ENCODE measurements around the gene FIGN. TPM values are rescaled to one million over a fixed set of nuclear protein-coding genes. Genes with fewer than 3 reads are reported as not detected.

Gene FIGN
- total RNA-seq, 1 donor from 2014 or later = not detected

DNA sequence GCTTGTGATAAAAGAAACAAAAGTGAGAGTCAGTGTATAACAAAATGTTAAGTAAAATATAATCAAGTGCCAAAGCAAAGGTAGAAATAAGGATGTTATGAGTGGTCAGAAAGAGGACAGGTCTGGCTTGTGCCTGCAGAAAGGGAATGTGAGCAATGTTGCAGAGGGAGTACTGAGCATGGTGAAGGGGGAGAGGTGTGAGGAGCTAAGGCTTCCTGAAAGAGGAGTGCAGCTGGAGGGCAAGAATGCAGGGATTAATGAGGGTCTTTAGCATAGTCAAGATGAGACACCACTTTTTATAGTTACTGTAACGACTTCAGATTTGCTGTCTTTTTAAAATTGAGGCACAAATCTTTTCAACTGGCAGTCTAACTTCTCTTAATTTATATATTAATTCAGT lies 22.0 kb upstream of the FIGN start:
- H3K27ac Mint-ChIP-seq = no peak overlapping the region
- no peaks in the 10 kb centered on the region for H3K27me3 Mint-ChIP-seq (ENCODE audit: insufficient read depth)
- H3K4me3 Mint-ChIP-seq = no peak overlapping the region
- H3K9me3 Mint-ChIP-seq = no peaks in the 10 kb centered on the region
- no peak for DNase-seq (ENCODE audit: low spot score)
- no peaks in the 10 kb centered on the region for H3K4me1 Mint-ChIP-seq (ENCODE audit: low read depth)
- H3K36me3 Mint-ChIP-seq (ENCODE audit: low read depth) = no peaks in the 10 kb centered on the region
- intact Hi-C loops (cut with micrococcal nuclease) = no loop called here

DNA sequence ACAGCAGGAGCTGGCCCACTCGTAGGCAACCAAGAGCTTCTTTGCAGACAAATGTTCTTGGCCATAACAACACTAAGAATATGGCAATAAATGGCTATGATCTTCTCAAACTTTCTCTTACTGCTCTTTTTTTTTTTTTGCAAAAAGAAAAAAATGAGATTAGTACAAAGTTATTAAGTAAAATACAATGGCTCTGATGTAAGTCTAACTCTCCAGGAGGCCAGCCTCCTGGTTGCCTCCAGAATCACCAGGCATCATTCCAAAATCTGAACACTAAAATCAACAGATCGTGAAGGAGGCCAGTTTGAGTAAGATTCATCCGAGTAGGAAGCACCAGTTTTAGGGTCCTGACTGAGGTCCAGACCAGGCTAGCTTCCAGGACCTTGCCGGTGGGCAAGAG lies 20.8 kb upstream of the FIGN start:
- H3K4me1 Mint-ChIP-seq (ENCODE audit: low read depth) = no peaks in the 10 kb centered on the region
- no peak overlapping the region for H3K4me3 Mint-ChIP-seq
- DNase-seq (ENCODE audit: low spot score) = no peak
- no peak overlapping the region for H3K27ac Mint-ChIP-seq
- H3K36me3 Mint-ChIP-seq (ENCODE audit: low read depth) = no peaks in the 10 kb centered on the region
- H3K9me3 Mint-ChIP-seq = no peaks in the 10 kb centered on the region
- intact Hi-C loops (cut with micrococcal nuclease) = no loop called here
- H3K27me3 Mint-ChIP-seq (ENCODE audit: insufficient read depth) = no peaks in the 10 kb centered on the region

DNA sequence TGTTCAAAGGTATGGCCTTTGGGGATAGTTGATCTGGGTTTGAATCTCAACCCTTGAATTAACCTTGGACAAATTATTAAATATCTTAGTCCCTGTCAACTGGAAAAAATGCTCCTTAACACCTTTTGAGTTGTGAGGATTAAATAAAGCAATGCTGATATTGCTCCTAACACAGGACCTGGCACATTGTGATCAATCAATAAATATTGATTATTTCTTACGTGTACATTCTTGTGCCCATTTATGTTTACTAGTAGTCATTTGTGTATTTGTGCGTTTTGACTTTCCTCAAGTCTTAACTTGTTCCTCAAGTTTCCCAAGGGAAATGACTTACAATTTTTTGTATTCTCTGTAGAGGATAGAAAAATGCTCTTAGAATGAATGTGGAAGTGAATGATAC lies 19.6 kb upstream of the FIGN start:
- Mint-ChIP-seq H3K4me1 (ENCODE audit: low read depth) (no peaks in the 10 kb centered on the region), H3K9me3 (no peaks in the 10 kb centered on the region), H3K4me3 (no peak overlapping the region), H3K36me3 (ENCODE audit: low read depth) (no peaks in the 10 kb centered on the region), H3K27ac (no peak overlapping the region), H3K27me3 (ENCODE audit: insufficient read depth) (no peaks in the 10 kb centered on the region)
- intact Hi-C loops (cut with micrococcal nuclease) = no loop called here
- no peak for DNase-seq (ENCODE audit: low spot score)

DNA sequence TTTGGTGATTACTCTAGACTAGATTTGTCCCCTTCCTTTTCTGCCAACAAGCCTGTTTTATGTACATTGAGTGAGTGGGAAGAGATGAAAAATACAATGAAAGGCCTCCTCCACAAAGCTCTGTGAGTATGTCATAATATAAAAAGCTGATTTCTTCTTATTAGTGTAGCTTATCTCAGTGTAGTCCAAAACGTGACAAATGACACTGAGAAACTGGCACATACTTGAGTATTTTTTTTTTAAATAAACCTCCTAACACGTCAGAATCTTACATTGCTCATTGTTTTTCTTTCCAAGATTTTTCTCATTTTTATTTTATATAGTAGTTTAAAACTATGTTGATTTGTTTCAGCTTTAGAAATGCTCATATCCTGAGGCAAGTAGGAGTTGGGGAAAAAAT lies 17.9 kb upstream of the FIGN start:
- H3K27ac Mint-ChIP-seq = no peak overlapping the region
- H3K4me1 Mint-ChIP-seq (ENCODE audit: low read depth) = no peaks in the 10 kb centered on the region
- H3K4me3 Mint-ChIP-seq = no peak overlapping the region
- H3K36me3 Mint-ChIP-seq (ENCODE audit: low read depth) = no peaks in the 10 kb centered on the region
- no peaks in the 10 kb centered on the region for H3K9me3 Mint-ChIP-seq
- H3K27me3 Mint-ChIP-seq (ENCODE audit: insufficient read depth) = no peaks in the 10 kb centered on the region
- intact Hi-C loops (cut with micrococcal nuclease) = no loop called here
- DNase-seq (ENCODE audit: low spot score) = no peak

DNA sequence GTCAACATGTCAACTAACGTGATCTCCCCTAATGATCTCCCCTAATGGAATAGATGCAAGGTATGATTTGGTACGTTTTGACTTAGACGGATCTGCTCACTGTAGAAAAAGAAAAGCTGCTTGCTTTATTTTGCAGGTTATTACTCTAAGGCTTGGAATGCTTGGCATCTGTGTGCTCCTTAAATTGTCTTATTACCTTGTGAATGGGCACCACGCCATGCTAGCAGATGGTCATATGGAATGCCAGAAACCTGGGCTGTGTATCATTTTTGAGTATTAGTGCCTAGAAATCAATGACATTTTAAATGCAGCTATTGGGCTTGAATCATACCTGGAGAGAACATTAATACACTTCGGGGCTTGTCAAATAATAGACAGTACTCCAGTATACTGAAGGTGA lies 16.5 kb upstream of the FIGN start:
- Mint-ChIP-seq H3K27ac (no peak overlapping the region), H3K4me3 (no peak overlapping the region), H3K4me1 (ENCODE audit: low read depth) (no peaks in the 10 kb centered on the region), H3K27me3 (ENCODE audit: insufficient read depth) (no peaks in the 10 kb centered on the region), H3K9me3 (no peaks in the 10 kb centered on the region), H3K36me3 (ENCODE audit: low read depth) (no peaks in the 10 kb centered on the region)
- intact Hi-C loops (cut with micrococcal nuclease) = no loop called here
- no peak for DNase-seq (ENCODE audit: low spot score)

DNA sequence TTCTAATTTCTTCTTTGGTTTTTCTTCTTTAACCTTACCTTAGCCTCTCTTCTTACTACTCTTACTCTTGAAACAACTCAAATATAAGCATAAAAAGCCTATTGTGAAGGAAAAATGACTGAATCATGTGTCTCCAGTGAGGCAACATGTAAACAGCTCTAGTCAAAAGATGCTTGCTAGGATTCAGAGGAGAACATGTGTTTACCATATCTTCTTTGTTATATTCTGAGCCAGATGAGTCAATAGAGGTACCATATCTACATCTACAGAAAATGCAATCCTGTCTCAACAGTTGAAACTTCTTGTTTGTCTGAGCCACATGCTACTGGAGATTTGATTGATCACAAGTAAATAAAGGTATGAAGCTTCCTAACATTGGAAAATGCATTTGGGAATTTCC lies 15.9 kb upstream of the FIGN start:
- no peak overlapping the region for H3K4me3 Mint-ChIP-seq
- H3K4me1 Mint-ChIP-seq (ENCODE audit: low read depth) = no peaks in the 10 kb centered on the region
- no peaks in the 10 kb centered on the region for H3K9me3 Mint-ChIP-seq
- no peak for DNase-seq (ENCODE audit: low spot score)
- H3K27ac Mint-ChIP-seq = no peak overlapping the region
- no peaks in the 10 kb centered on the region for H3K36me3 Mint-ChIP-seq (ENCODE audit: low read depth)
- H3K27me3 Mint-ChIP-seq (ENCODE audit: insufficient read depth) = no peaks in the 10 kb centered on the region
- intact Hi-C loops (cut with micrococcal nuclease) = no loop called here

DNA sequence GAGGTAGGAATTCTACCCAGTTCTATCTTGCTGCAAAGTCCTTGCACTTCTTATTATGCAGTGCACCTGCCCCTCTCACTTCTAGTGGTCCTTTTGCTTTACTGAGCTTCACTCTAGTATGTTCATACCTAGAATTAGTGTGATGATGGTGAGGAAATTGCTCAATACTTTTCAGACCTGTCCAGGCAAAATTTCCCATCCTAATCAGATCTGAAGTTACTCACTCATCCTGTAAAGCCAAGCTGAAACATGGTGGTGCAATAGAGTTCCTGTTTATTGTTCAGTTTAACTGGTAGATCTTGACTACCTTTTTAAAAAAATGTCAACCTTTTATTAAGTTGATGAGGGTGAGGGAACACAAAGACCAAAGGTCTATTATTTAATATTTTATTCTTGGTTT lies 12.6 kb upstream of the FIGN start:
- Mint-ChIP-seq H3K4me3 (no peak overlapping the region), H3K9me3 (no peaks in the 10 kb centered on the region), H3K27me3 (ENCODE audit: insufficient read depth) (no peaks in the 10 kb centered on the region), H3K36me3 (ENCODE audit: low read depth) (no peaks in the 10 kb centered on the region), H3K27ac (no peak overlapping the region), H3K4me1 (ENCODE audit: low read depth) (no peaks in the 10 kb centered on the region)
- intact Hi-C loops (cut with micrococcal nuclease) = no loop called here
- DNase-seq (ENCODE audit: low spot score) = no peak

DNA sequence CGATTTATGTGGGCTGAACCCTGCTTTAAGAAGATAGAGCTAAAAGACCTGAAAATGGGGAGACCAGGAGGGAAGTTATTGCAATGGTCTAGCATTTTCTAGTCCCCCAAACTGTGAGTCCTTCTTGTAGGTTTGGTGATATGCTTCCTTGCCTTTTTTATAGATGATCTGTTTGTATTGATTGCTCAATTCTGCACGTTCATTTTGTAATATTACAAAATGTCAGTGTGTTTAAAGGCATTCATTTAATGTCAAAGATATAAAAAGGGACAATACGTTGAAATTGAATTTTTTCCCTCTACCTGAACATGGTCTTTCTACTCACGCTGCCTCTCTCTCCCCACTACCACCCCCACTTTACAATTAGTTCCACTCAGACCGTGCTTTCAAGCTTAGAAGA lies 5.6 kb upstream of the FIGN start:
- H3K4me3 Mint-ChIP-seq = no peak overlapping the region
- peaks cover 15% of the 10 kb centered on the region for H3K27me3 Mint-ChIP-seq (ENCODE audit: insufficient read depth)
- H3K27ac Mint-ChIP-seq = no peak overlapping the region
- no peaks in the 10 kb centered on the region for H3K36me3 Mint-ChIP-seq (ENCODE audit: low read depth)
- H3K9me3 Mint-ChIP-seq = no peaks in the 10 kb centered on the region
- DNase-seq (ENCODE audit: low spot score) = no peak
- no peaks in the 10 kb centered on the region for H3K4me1 Mint-ChIP-seq (ENCODE audit: low read depth)
- intact Hi-C loops (cut with micrococcal nuclease) = no loop called here

DNA sequence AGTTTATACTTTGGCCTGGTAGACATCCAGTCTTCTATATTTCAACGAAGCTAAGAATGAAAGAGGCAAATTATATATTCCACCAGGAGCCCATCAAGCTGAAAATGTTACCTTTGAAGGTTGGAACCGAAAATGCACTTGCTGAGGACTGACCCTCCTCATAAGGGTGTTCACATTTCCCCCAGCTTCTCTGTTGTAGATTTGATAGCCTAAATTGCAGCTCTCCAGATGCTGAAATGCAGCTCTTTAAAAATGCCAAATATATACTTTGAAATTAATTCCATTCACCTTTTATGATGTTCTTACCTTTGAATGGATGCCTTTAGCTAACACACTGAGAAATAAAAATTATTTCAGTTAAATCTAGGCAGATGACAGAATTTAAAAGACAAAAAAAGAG lies 1.8 kb upstream of the FIGN start:
- H3K27me3 Mint-ChIP-seq (ENCODE audit: insufficient read depth) = peaks cover 42% of the 10 kb centered on the region
- H3K4me3 Mint-ChIP-seq = no peak overlapping the region
- no peaks in the 10 kb centered on the region for H3K9me3 Mint-ChIP-seq
- intact Hi-C loops (cut with micrococcal nuclease) = no loop called here
- no peaks in the 10 kb centered on the region for H3K36me3 Mint-ChIP-seq (ENCODE audit: low read depth)
- no peak for DNase-seq (ENCODE audit: low spot score)
- no peak overlapping the region for H3K27ac Mint-ChIP-seq
- no peaks in the 10 kb centered on the region for H3K4me1 Mint-ChIP-seq (ENCODE audit: low read depth)

DNA sequence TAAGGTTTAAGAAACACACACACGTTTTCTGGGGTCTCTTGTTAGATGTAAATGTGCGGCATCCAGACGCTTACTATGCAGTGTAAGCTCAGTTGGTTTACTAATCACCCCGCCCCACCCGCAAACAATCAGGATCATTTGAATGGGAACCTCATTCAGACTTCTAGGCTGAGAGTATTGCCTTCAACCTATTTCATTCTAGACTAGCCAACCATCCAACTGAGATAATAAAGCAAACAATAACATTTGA lies 1.3 kb upstream of the FIGN start:
- Mint-ChIP-seq H3K27me3 (ENCODE audit: insufficient read depth) (peaks cover 42% of the 10 kb centered on the region), H3K27ac (no peak overlapping the region), H3K4me3 (no peak overlapping the region), H3K9me3 (no peaks in the 10 kb centered on the region), H3K36me3 (ENCODE audit: low read depth) (no peaks in the 10 kb centered on the region), H3K4me1 (ENCODE audit: low read depth) (no peaks in the 10 kb centered on the region)
- intact Hi-C loops (cut with micrococcal nuclease) = no loop called here
- no peak for DNase-seq (ENCODE audit: low spot score)

DNA sequence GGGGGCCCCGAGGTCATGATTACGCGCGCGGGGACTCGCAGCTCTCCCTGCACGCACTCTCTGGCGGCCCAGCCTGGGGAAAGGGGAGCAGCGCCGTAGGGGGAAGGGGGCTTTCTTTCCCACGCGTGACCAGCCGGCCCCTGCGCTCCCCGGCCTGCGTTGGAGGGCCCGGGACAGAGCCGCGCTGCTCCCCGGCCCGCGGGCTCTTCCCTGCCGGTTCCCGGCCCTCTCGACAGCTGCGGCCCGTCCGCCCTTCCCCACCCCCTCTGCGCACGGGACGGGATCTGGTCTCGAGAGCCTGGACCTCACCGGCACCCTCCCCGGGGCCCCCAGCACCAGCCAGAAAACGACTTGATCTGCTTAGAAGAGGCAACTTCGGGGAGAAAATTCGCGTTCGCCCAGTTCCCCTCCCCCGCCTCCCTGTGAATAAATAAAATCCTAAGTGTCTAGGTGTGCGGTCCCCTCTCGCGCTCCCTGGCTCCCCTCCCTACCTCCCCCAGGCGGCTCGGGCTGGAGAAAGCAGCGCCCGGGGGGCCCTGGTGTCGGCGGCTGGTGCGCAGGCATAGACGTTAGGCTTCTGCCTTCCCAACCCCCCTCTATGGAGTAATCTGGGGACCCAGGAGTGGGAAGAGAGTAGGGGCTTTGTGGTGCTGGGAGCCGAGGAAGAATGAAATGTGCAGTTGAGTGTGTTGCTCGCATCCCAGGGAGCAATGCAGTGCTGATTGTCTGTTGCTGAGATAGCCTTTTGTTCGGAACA lies 803 bp upstream of the FIGN start:
- intact Hi-C loops (cut with micrococcal nuclease) = no loop called here
- no peaks in the 10 kb centered on the region for H3K9me3 Mint-ChIP-seq
- peaks cover 42% of the 10 kb centered on the region for H3K27me3 Mint-ChIP-seq (ENCODE audit: insufficient read depth)
- no peaks in the 10 kb centered on the region for H3K4me1 Mint-ChIP-seq (ENCODE audit: low read depth)
- no peaks in the 10 kb centered on the region for H3K36me3 Mint-ChIP-seq (ENCODE audit: low read depth)
- DNase-seq (ENCODE audit: low spot score) = no peak
- H3K4me3 Mint-ChIP-seq = no peak overlapping the region
- H3K27ac Mint-ChIP-seq = no peak overlapping the region

DNA sequence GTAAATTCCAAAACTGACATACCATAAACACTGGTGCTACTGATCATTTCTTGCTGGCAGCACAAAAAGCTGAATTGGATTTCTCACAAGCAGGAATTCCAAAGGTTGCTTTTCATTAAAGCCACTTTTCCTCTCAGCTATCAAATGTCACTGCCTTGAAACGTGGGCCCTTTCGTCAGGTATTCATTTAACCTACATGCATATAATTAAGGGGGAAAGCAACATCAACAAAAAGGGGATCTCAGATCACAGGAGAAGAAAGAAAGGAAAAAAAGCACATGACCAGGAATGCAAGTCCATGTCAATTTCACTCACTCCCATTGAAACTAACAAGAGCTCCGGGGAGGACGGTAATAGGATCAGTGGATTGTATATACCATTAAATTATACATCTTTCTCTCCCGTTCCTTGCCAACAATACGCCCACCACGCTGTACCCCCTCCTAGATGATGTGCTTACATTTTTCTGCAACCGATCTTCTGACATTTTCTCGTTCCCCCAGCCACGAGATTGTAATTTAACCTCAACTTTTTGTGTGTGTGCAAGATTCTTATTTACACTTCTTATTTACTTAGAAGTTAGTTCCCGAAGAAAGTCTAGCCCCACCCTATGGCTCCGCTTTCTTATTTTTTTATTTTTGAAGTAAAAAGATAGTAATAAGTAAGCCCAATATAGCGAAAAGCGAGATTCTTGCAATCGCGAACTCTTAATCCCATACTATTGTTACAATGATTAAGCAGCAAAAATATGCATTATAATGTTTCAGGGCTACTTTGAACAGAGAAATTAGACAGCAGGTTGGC lies 725 bp downstream of the FIGN start:
- no peaks in the 10 kb centered on the region for H3K9me3 Mint-ChIP-seq

DNA sequence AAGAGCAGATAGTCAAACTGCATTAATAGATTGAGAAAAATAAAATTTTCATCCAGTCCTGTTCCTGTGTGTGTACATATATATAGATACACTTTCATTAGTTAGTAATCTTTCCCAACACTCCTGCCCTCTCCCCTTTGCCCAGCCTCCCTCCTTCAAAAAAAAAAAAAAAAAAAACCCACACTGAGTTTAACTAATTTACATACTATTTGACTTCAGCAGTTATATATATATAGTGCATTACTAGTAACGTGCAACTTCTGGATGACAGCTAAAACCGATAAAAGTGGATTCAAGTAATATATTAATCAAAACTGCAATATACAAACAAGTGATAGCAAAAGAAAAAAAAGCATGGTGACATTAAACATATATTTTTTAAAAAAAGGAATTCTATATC lies 1.4 kb downstream of the FIGN start:
- Mint-ChIP-seq H3K27ac (no peak overlapping the region), H3K9me3 (no peaks in the 10 kb centered on the region), H3K4me3 (no peak overlapping the region), H3K27me3 (ENCODE audit: insufficient read depth) (peaks cover 39% of the 10 kb centered on the region), H3K36me3 (ENCODE audit: low read depth) (no peaks in the 10 kb centered on the region), H3K4me1 (ENCODE audit: low read depth) (no peaks in the 10 kb centered on the region)
- no peak for DNase-seq (ENCODE audit: low spot score)
- intact Hi-C loops (cut with micrococcal nuclease) = no loop called here

More for the DNA sequence above, 725 bp downstream of the FIGN start:
- H3K36me3 Mint-ChIP-seq (ENCODE audit: low read depth) = no peaks in the 10 kb centered on the region
- H3K4me1 Mint-ChIP-seq (ENCODE audit: low read depth) = no peaks in the 10 kb centered on the region
- H3K27ac Mint-ChIP-seq = no peak overlapping the region
- no peak for DNase-seq (ENCODE audit: low spot score)
- intact Hi-C loops (cut with micrococcal nuclease) = no loop called here
- no peak overlapping the region for H3K4me3 Mint-ChIP-seq
- peaks cover 39% of the 10 kb centered on the region for H3K27me3 Mint-ChIP-seq (ENCODE audit: insufficient read depth)

DNA sequence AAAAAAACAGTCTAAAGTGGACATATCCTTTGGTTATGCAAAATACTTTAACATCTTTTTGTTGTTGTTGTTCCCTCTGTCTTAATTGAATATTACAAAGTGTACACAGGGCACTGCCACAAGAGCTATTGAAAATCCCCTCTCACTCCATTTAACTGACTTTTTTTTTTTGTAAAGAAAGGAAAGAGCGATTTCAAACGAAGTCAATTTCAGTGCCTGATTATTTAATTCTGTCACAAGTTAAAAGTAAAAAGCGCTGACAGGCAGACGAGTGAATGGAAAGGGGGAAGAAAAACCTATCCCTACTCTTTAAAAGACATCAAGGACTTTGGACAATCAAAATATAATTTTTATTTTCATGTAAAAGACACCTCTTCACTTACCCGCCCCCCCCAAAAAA lies 1.9 kb downstream of the FIGN start:
- Mint-ChIP-seq H3K27me3 (ENCODE audit: insufficient read depth) (peaks cover 39% of the 10 kb centered on the region), H3K4me1 (ENCODE audit: low read depth) (no peaks in the 10 kb centered on the region), H3K27ac (no peak overlapping the region), H3K36me3 (ENCODE audit: low read depth) (no peaks in the 10 kb centered on the region), H3K9me3 (no peaks in the 10 kb centered on the region), H3K4me3 (no peak overlapping the region)
- intact Hi-C loops (cut with micrococcal nuclease) = no loop called here
- DNase-seq (ENCODE audit: low spot score) = no peak

Data from activated T-helper 1 cell treated with anti-CD3 and anti-CD28 coated beads, Interleukin-12 subunit alpha, Interleukin-12 subunit beta, Interleukin-2, Interleukin-4 antibody, amounts not matched to agents 30 ng/mL and 10 ng/mL and 1 ng/mL, durations not matched to agents 14 hours and 24 hours and 36 hours (primary cell).